Sigmoid colon (tissue), 4 donors: ENCODE data around the gene DUSP21.

Source experiments
- CTCF ChIP-seq, 4 experiments: fragments of 450-650 bp in 3 of 4; fragments of 200-600 bp in 1 of 4; IDR thresholded peaks; one replicate each; pipeline ENCODE4 v1.5.1; 2016 to 2019; ENCODE audit warnings: antibody characterized with exemption in 4 of 4, mild to moderate bottlenecking in 3 of 4, moderate library complexity in 2 of 4
- EP300 ChIP-seq, 4 donors: sonication (generic); formaldehyde crosslinking; IDR thresholded peaks; one replicate each; pipeline ENCODE4 v1.6.1; 2017; ENCODE audit warnings: antibody characterized with exemption in 4 of 4
- POLR2A ChIP-seq, 2 donors: fragments of 450-650 bp; IDR thresholded peaks; one replicate each; pipeline ENCODE4 v1.6.1; 2016; ENCODE audit warnings: antibody characterized with exemption in 2 of 2, mild to moderate bottlenecking in 2 of 2, moderate library complexity in 2 of 2
- POLR2AphosphoS5 ChIP-seq, 4 donors: sonication (generic); formaldehyde crosslinking; IDR thresholded peaks; one replicate each; pipeline ENCODE4 v1.6.1; 2017; ENCODE audit warnings: antibody characterized with exemption in 4 of 4

- TF ChIP-seq POLR2A (IDR thresholded peaks at IDR 0.05) = no peak
- TF ChIP-seq CTCF (IDR thresholded peaks at IDR 0.05) = no peak
- no peak for TF ChIP-seq POLR2AphosphoS5 (IDR thresholded peaks at IDR 0.05)
- no peak for TF ChIP-seq EP300 (IDR thresholded peaks at IDR 0.05)
Measured at GRCh38 chrX:44876767-44877166, 32.9 kb downstream of the DUSP21 start.
